VCaP (cell line): ENCODE data around the gene SERPINB7.

ENCODE experiments used
- H3K27ac ChIP-seq: fragments of 450-650 bp; 2 replicates; pipeline ENCODE4 v1.5.1; 2017
- CTCF ChIP-seq: fragments of 450-650 bp; conservative IDR thresholded peaks from 2 replicates; pipeline ENCODE4 v1.5.1; 2017; ENCODE audit warnings: mild to moderate bottlenecking, moderate library complexity

Gene SERPINB7

GRCh38 chr18:63775166-63775730, at the start of gene SERPINB7:
SERPINB7 (plus strand) TSS chr18:63775418; CDS start chr18:63782373, 6,955 bp downstream.
- TF ChIP-seq CTCF: no peak
- no peak within 1 kb of the TSS for H3K27ac ChIP-seq

- TF ChIP-seq CTCF: no peak
- peak overlapping the region; percentile 51 for H3K27ac ChIP-seq
Observed at GRCh38 chr18:63725682-63726480, 49.3 kb upstream of the SERPINB7 start.

- H3K27ac ChIP-seq: no peak overlapping the region
- no peak for TF ChIP-seq CTCF
Observed at GRCh38 chr18:63730773-63731172, 44.4 kb upstream of the SERPINB7 start.

- no peak overlapping the region for H3K27ac ChIP-seq
- no peak for TF ChIP-seq CTCF
Observed at GRCh38 chr18:63731215-63731614, 44.0 kb upstream of the SERPINB7 start.

GRCh38 chr18:63736876-63737275, 38.3 kb upstream of the SERPINB7 start:
- no peak overlapping the region for H3K27ac ChIP-seq
- TF ChIP-seq CTCF: no peak

- H3K27ac ChIP-seq: no peak overlapping the region
- TF ChIP-seq CTCF: peak; percentile 87
Observed at GRCh38 chr18:63741769-63742168, 33.4 kb upstream of the SERPINB7 start.

GRCh38 chr18:63747006-63747405, 28.2 kb upstream of the SERPINB7 start:
- no peak overlapping the region for H3K27ac ChIP-seq
- no peak for TF ChIP-seq CTCF
